Right atrium auricular region (tissue), 2 donors: ENCODE measurements around the gene MYOZ1. TPM values are rescaled to one million over a fixed set of nuclear protein-coding genes. Genes with fewer than 3 reads are reported as not detected.
"Not testable (repeated sequence)": the region's sequence is repeated elsewhere in the genome, so short reads cannot be mapped to it uniquely, and the experiment has no call there.

Experiments
- DNase-seq: peaks from one replicate; pipeline ENCODE4 v3.0.0-alpha.2; 2019; ENCODE audit warnings: low spot score
- H3K27ac ChIP-seq, 2 donors: fragments of 200-600 bp; sonication (generic); 1 replicate in 1 of 2; 2 replicates in 1 of 2; pipeline ENCODE4 v1.5.1; 2016 to 2019
- H3K27me3 ChIP-seq, 2 donors: fragments of 200-600 bp; sonication (generic); one replicate each; pipeline versions ENCODE4 v1.5.1 to v1.6.0; 2017 to 2019
- H3K36me3 ChIP-seq: fragments of 200-600 bp; sonication (generic); one replicate; pipeline ENCODE4 v1.5.1; 2016
- H3K4me1 ChIP-seq, 2 donors: fragments of 200-600 bp; sonication (generic); one replicate each; pipeline versions ENCODE4 v1.5.1 to v1.6.0; 2017 to 2019
- H3K4me3 ChIP-seq, 2 donors: fragments of 200-600 bp; sonication (generic); 1 replicate in 1 of 2; 2 replicates in 1 of 2; pipeline ENCODE4 v1.5.1; 2017 to 2019; ENCODE audit warnings: mild to moderate bottlenecking in 1 of 2, moderate library complexity in 1 of 2
- H3K9me3 ChIP-seq, 2 donors: fragments of 200-600 bp; sonication (generic); one replicate each; pipeline ENCODE4 v1.5.1; 2019
- CTCF ChIP-seq, 2 donors: fragments of 200-600 bp; sonication (generic); IDR thresholded peaks; one replicate each; pipeline ENCODE4 v1.5.1; 2019; ENCODE audit warnings: antibody characterized with exemption in 2 of 2
- total RNA-seq, 2 donors: library from RNA; depleted of rRNA; stranded (reverse); fragments of >200 nt; gene quantifications; one replicate each; pipeline ENCODE4 v1.1.0, GENCODE V29; 2016

Gene MYOZ1
- total RNA-seq, result 10 to 100 TPM in 1 of 2 donors, 1 to 10 TPM in 1; 2.3 to 51.0 TPM

GRCh38 chr10:73641328-73642060, at the start of gene MYOZ1:
TSS of gene MYOZ1 (minus strand) at chr10:73641474. CDS start at chr10:73640017, 1,457 bp downstream.
- DNase-seq, result no peak
- Histone ChIP-seq H3K36me3 (no peaks in the 10 kb centered on the region), H3K27me3 (no peaks in the 10 kb centered on the region), H3K9me3 (no peaks in the 10 kb centered on the region), H3K4me3 (no peak within 1 kb of the TSS), H3K27ac (peak within 1 kb of the TSS; percentile 11 to 23), H3K4me1 (peaks cover 0 to 22% of the 10 kb centered on the region in 2 donors)
- no peak for TF ChIP-seq CTCF (IDR thresholded peaks at IDR 0.05)

GRCh38 chr10:73690755-73691154, 49.5 kb upstream of the MYOZ1 start:
- H3K27ac ChIP-seq, H3K4me3 ChIP-seq, H3K27me3 ChIP-seq, DNase-seq, H3K4me1 ChIP-seq, H3K36me3 ChIP-seq, H3K9me3 ChIP-seq: not testable (repeated sequence)

GRCh38 chr10:73689596-73689995, 48.3 kb upstream of the MYOZ1 start:
- not testable (repeated sequence) for H3K4me1 ChIP-seq, H3K27me3 ChIP-seq, DNase-seq, H3K4me3 ChIP-seq, H3K27ac ChIP-seq, H3K9me3 ChIP-seq, H3K36me3 ChIP-seq

- not testable (repeated sequence) for H3K4me1 ChIP-seq, H3K36me3 ChIP-seq, DNase-seq, H3K9me3 ChIP-seq, H3K4me3 ChIP-seq, H3K27me3 ChIP-seq, H3K27ac ChIP-seq
Measured at GRCh38 chr10:73687641-73688040, 46.4 kb upstream of the MYOZ1 start.

- H3K27ac ChIP-seq, H3K27me3 ChIP-seq, H3K36me3 ChIP-seq, H3K4me1 ChIP-seq, DNase-seq, H3K9me3 ChIP-seq, H3K4me3 ChIP-seq: not testable (repeated sequence)
Measured at GRCh38 chr10:73674546-73674945, 33.3 kb upstream of the MYOZ1 start.

GRCh38 chr10:73668378-73668777, 27.1 kb upstream of the MYOZ1 start:
- not testable (repeated sequence) for DNase-seq

GRCh38 chr10:73666153-73666809, 25.0 kb upstream of the MYOZ1 start:
- not testable (repeated sequence) for H3K36me3 ChIP-seq, H3K27me3 ChIP-seq, H3K4me3 ChIP-seq, H3K27ac ChIP-seq, H3K9me3 ChIP-seq, DNase-seq, H3K4me1 ChIP-seq

More at GRCh38 chr10:73668378-73668777, 27.1 kb upstream of the MYOZ1 start:
- H3K36me3 ChIP-seq, H3K9me3 ChIP-seq, H3K27ac ChIP-seq, H3K4me1 ChIP-seq, H3K4me3 ChIP-seq, H3K27me3 ChIP-seq: not testable (repeated sequence)

- not testable (repeated sequence) for H3K27ac ChIP-seq, H3K4me1 ChIP-seq, H3K36me3 ChIP-seq, H3K9me3 ChIP-seq, H3K4me3 ChIP-seq, H3K27me3 ChIP-seq, DNase-seq
Measured at GRCh38 chr10:73665581-73665980, 24.3 kb upstream of the MYOZ1 start.

- H3K27me3 ChIP-seq, H3K4me3 ChIP-seq, H3K27ac ChIP-seq, H3K36me3 ChIP-seq, H3K9me3 ChIP-seq, H3K4me1 ChIP-seq: not testable (repeated sequence)
- peak; percentile 28 for DNase-seq
Measured at GRCh38 chr10:73664156-73665040, 23.1 kb upstream of the MYOZ1 start.

- H3K4me3 ChIP-seq, H3K36me3 ChIP-seq, H3K9me3 ChIP-seq, H3K27me3 ChIP-seq, H3K27ac ChIP-seq: not testable (repeated sequence)
- peaks cover 0 to 13% of the 10 kb centered on the region in 2 donors for H3K4me1 ChIP-seq
- peak; percentile 44 for DNase-seq
Measured at GRCh38 chr10:73663621-73664020, 22.3 kb upstream of the MYOZ1 start.

GRCh38 chr10:73662705-73663104, 21.4 kb upstream of the MYOZ1 start:
- H3K27ac ChIP-seq, H3K27me3 ChIP-seq, H3K9me3 ChIP-seq, H3K4me3 ChIP-seq, H3K36me3 ChIP-seq: not testable (repeated sequence)
- peak; percentile 34 for DNase-seq
- H3K4me1 ChIP-seq, result peaks cover 0 to 13% of the 10 kb centered on the region in 2 donors
